G401 (cell line): ENCODE results near the gene CSTF2T. TPM values are rescaled to one million over a fixed set of nuclear protein-coding genes. Genes with fewer than 3 reads are reported as not detected.
"Not testable (repeated sequence)": the region's sequence is repeated elsewhere in the genome, so short reads cannot be mapped to it uniquely, and the experiment has no call there.

ENCODE experiments used
- DNase-seq: peaks from one replicate; pipeline ENCODE4 v3.0.0-alpha.2; 2015; ENCODE audit warnings: low spot score
- in situ Hi-C: cut with HindIII; loops from 2 replicates; pipeline ENCODE4 v1.10.0; 2016; ENCODE audit warnings: low sequenced_read_pairs, mixed read lengths
- total RNA-seq: library from RNA; depleted of rRNA; stranded (reverse); fragments of >200 nt; shearing (Covaris generic); gene quantifications from 2 replicates; pipeline ENCODE4 v1.2.3, GENCODE V29; 2014

CSTF2T gene
- total RNA-seq, 1 experiment from 2014 or later = 21.6 TPM

DNA sequence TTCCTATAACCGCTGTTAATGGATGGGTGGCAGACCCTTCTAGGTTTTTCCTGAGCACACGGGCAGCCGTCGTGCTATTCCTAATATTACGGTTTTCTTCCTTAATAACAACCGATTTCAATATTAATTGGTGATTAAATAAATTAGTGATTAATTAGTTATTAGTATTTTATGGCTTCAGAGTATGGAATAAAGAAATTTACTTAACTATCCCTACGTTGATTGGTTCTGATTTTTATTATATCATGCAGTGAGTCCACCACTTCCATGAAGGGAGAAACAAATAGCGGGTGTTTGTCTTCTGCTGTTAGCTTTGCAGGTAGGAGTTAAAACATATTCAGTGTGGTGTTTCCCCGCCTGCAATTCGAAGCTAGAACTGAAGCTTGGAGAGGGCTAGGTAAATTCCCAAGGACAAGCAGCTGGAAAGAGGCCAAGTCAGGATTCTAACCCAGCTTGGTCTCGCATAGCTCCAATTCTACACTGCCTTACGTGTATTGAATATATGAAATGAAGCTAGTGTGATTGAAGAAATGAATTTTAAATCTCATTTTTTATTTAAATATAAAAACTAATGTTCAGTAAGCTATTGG, 928 bp upstream of the CSTF2T start:
- DNase-seq = peak; percentile 52
- in situ Hi-C loops = no loop called here

DNA sequence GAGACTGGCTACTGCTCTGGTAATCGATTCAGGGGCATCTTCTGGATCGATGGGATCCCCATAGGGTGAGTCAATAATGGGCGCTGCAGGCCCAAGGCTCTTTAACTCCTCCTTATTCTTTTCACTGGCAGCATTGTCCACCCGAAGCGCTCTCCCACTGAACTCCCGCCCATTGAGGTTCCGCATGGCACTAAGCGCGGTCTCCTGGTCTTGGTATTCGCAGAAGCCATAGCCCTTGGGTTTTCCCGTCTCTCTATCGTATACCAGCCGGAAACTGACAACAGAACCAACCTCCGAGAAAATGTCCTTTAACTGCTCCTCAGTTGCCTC, 285 bp downstream of the CSTF2T start:
- no peak for DNase-seq
- in situ Hi-C loops = no loop called here

GRCh38 chr10:51698473-51699063, 827 bp downstream of the CSTF2T start:
- in situ Hi-C loops = no loop called here

DNA sequence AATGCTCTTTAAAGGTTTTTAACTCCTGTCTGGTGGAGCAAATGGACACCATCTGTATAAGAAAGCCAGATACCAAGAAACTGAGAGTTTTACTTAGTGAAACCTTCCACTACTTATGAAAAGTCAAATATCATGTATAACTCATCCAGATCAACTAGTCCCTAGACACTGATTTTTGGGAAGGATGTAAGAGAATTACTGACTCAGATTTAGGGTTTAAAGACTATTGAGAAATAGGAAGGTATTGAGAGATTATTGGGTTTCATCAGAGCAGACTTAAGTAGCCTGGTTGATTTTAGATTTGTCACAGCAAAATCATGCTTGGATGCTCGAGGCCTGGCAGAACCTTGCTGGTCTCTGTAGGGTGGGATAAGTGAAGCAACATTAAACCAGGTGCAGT, 3.1 kb downstream of the CSTF2T start:
- no peak for DNase-seq
- in situ Hi-C loops = no loop called here

More at GRCh38 chr10:51698473-51699063, 827 bp downstream of the CSTF2T start:
- no peak for DNase-seq

GRCh38 chr10:51694086-51694768, 5.2 kb downstream of the CSTF2T start:
- in situ Hi-C loops = no loop called here
- no peak for DNase-seq

DNA sequence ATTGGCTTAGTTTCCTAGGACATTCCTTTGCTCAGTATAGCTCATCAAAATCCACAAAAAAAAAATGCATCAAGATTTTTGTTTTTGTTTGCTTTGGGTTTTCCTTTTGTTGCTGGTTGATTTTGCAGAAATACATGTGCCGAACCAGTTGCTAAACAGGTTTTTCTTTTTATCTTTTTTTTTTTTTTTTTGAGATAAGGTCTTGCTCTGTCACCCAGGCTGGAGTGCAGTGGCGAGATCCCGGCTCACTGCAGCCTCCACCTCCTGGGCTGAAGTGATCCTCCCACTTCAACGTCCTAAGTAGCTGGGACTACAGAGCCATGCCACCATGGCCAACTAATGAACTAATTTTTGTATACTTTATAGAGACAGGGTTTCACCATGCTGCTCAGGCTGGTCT, 8.3 kb downstream of the CSTF2T start:
- in situ Hi-C loops = no loop called here
- DNase-seq = no peak

- in situ Hi-C loops = no loop called here
- DNase-seq = no peak
These were observed 9.9 kb downstream of the CSTF2T start for GRCh38 chr10:51689536-51689935.

- in situ Hi-C loops, DNase-seq: not testable (repeated sequence)
These were observed 10.6 kb downstream of the CSTF2T start for GRCh38 chr10:51688826-51689225.

DNA sequence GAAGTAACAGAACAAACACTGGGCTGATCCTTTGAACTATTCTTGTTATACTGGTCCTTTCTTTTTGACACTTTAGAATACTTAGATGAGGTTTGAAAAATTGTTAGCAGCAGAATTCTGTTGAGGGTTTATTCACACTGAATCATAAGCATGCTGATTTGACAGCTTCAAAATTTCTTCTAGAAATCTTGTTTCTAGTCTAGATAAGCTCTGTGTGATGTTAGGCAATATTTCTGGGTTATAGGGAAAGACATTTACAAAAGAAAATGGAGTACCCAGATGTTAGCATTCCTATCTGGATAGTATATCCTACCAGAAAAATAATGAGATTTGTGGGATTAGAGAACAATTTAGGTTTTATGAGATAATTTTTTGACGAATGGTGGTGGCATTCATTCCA, 12.1 kb downstream of the CSTF2T start:
- in situ Hi-C loops = no loop called here
- DNase-seq = no peak

DNA sequence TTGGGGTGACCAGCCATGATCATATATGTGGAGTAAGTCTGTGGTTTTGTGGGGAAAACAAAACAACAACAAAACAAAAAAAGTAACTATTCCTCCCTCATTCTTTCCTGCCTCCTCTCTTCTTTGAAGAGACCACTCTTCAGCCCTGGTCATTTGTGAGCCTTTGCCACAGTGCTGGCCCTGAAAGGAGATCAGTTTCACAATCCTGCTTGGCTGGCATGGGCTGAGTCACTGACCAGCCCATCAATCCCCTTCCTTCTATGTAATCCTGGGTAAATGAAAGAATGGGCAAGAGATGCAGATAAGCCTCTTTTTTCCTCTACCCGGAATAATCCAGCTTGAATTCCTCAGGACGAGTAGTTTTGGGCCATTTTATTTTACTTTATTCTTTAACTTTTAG, 13.6 kb downstream of the CSTF2T start:
- in situ Hi-C loops = no loop called here
- no peak for DNase-seq

- in situ Hi-C loops = no loop called here
- no peak for DNase-seq
These were observed 16.2 kb downstream of the CSTF2T start for GRCh38 chr10:51683031-51683691.

- no peak for DNase-seq
- in situ Hi-C loops = no loop called here
These were observed 19.6 kb downstream of the CSTF2T start for GRCh38 chr10:51679841-51680240.

GRCh38 chr10:51675088-51675487, 24.3 kb downstream of the CSTF2T start:
- in situ Hi-C loops = no loop called here
- DNase-seq = no peak

- in situ Hi-C loops = no loop called here
- no peak for DNase-seq
These were observed 27.3 kb downstream of the CSTF2T start for GRCh38 chr10:51672039-51672535.

DNA sequence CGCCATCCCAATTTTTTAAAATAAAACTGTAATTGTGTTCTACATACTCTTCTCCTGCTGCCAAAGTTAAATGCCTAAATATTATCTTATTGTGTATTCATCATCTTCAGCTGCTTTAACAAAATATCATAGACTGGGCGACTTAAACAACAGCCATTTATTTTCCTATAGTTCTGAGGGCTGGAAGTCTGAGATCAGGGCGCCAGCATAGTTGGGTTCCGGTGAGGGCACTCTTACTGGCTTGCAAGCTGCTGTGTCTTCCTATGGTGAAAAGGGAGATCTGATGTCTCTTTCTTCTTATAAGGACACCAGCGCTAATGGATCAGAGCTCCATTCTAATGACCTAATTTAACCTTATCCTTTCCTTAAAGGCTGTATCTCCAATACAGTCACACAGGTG, 30.4 kb downstream of the CSTF2T start:
- in situ Hi-C loops = no loop called here
- no peak for DNase-seq

- in situ Hi-C loops = no loop called here
- no peak for DNase-seq
These were observed 31.1 kb downstream of the CSTF2T start for GRCh38 chr10:51668336-51668689.

- in situ Hi-C loops = no loop called here
- DNase-seq = peak; percentile 5
These were observed 31.6 kb downstream of the CSTF2T start for GRCh38 chr10:51667678-51668335.

DNA sequence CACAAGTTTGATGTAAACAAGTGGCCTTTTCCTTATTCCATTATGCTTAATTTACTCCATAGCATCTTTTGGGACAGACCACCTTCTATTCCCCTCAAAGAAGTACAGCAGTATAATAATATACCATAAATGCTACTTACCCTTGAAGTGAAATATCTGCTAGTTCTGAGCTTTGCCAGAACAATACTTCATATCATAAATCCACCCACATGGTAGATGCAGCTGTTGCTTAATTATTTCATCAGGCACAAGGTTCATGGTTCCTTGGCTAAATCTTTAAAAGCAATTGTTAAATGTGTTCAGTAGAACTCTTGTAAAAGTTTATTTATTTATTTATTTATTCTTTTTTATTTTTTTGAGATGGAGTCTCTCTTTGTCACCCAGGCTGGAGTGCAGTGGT, 32.9 kb downstream of the CSTF2T start:
- in situ Hi-C loops = no loop called here
- no peak for DNase-seq

DNA sequence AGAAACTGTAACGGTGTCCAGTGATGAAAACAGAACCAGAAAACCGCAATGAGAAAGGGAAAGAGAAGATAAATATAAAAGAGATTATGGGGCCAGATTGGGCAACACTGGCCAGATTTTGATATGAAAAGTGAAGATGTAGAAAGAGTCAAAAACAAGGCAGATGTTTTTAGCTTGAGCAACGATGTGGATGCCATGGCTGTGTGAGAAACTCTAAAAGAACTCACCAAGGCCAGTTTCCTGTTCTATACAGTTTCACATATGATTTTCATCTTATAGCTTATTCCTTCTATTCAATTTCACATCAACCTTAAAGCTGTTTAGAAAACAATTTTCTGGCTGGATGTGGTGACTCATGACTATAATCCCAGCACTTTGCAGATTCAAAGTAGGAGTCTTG, 36.3 kb downstream of the CSTF2T start:
- in situ Hi-C loops = no loop called here
- DNase-seq = no peak

GRCh38 chr10:51659344-51659743, 40.1 kb downstream of the CSTF2T start:
- DNase-seq = no peak
- in situ Hi-C loops = no loop called here
